Measurements from ENCODE around the gene TBC1D3B. TPM values are rescaled to one million over a fixed set of nuclear protein-coding genes. Genes with fewer than 3 reads are reported as not detected.

Gene TBC1D3B
- total RNA-seq (ENCODE audit: low replicate concordance): 0.75 and 1.8 TPM in 2 replicates

DNA sequence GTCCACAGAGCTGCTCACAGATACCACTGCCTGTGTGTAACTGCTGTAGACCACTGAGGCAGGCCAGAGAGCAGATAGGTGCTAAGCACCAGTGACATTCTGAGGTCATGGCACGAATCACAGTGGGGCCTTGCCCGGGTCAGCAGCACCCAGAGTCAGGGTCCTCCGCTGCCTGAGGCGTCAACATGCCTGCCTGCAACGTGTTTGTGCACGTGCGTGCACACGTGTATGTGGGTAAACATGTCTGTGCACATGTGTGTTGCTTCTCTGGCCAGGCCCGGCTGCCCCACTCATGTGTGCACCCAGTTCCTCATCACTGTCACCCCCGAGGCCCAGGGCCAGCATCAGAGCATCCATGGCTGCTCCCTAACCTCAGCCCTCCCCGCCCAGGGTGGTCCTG lies at the start of gene TBC1D3B:
Gene TBC1D3B (minus strand): TSS at position 101 of the 400 bp plus-strand sequence. CDS start 1,586 bp downstream, outside the sequence.

DNA sequence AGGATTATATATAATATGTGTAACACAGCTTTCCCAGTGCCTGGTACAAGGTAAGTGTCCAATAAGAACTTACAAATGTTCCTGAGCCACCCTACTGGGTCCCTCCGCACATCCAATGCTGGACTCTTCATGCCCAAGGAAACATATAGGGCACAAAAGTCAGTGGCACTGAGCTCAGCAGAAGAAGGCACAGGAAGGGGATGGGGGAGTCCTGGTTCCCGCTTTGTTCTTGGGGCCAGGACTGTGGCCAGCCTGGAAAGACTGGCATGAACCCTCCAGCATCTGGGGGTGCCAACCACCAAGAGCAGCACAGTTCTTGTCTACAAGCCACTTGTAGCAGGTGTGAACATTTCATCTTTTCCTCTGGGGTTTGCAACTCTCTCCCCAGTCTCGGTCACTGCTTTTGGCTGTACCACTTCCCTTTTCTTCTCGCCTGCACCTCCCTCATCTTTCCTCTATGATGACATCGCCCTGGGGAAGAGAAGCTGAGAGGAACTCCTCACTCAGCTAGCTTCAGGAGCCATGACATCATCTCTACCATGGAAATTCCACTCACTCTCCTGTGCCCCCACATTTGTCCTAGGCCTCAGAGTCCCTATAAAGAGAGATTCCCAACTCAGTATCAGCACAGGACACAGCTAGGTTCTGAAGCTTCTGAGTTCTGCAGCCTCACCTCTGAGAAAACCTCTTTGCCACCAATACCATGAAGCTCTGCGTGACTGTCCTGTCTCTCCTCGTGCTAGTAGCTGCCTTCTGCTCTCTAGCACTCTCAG lies 34.2 kb upstream of the TBC1D3B start, which contains the start of gene CCL4L2:
Gene CCL4L2 (plus strand): TSS at position 625 of the 773 bp plus-strand sequence.

Other genes with a start within 250 kb of the TBC1D3B start
- gene RDM1, start 245.9 kb downstream of the TBC1D3B start, total RNA-seq (ENCODE audit: low replicate concordance): 0.38 TPM in 1 of 2 replicates, not detected in the other
- not detected in 2 replicates for gene LYZL6, start 232.9 kb downstream of the TBC1D3B start, total RNA-seq (ENCODE audit: low replicate concordance)
- not detected in 2 replicates for gene CCL16, start 195.1 kb downstream of the TBC1D3B start, total RNA-seq (ENCODE audit: low replicate concordance)
- gene CCL14, start 189.9 kb downstream of the TBC1D3B start, total RNA-seq (ENCODE audit: low replicate concordance): not detected in 2 replicates
- gene CCL15, start 175.1 kb downstream of the TBC1D3B start, total RNA-seq (ENCODE audit: low replicate concordance): not detected in 2 replicates
- not detected in 2 replicates for gene CCL23, start 158.7 kb downstream of the TBC1D3B start, total RNA-seq (ENCODE audit: low replicate concordance)
- gene CCL18, start 112.4 kb downstream of the TBC1D3B start, total RNA-seq (ENCODE audit: low replicate concordance): not detected in 2 replicates
- gene CCL3, start 86.5 kb downstream of the TBC1D3B start, total RNA-seq (ENCODE audit: low replicate concordance): not detected in 2 replicates
- not detected in 2 replicates for gene CCL4, start 72.8 kb downstream of the TBC1D3B start, total RNA-seq (ENCODE audit: low replicate concordance)
- not detected in 2 replicates for gene CCL3L1, start 20.1 kb upstream of the TBC1D3B start, total RNA-seq (ENCODE audit: low replicate concordance)
- gene CCL4L2, start 34.4 kb upstream of the TBC1D3B start, total RNA-seq (ENCODE audit: low replicate concordance): not detected in 2 replicates
- 0.08 TPM in 1 of 2 replicates, not detected in the other for gene TBC1D3I, start 87.9 kb upstream of the TBC1D3B start, total RNA-seq (ENCODE audit: low replicate concordance)
- not detected in 2 replicates for gene TBC1D3G, start 147.2 kb upstream of the TBC1D3B start, total RNA-seq (ENCODE audit: low replicate concordance)
- not detected in 2 replicates for gene TBC1D3H, start 211.8 kb upstream of the TBC1D3B start, total RNA-seq (ENCODE audit: low replicate concordance)

Measured in smooth muscle cell of the coronary artery (primary cell).